C4-2B (cell line): Measurements from ENCODE around the gene CTNNA3.
A peak's percentile ranks its signal among the peaks of the same experiment; 100 is the strongest.

Experiments used
- H3K27ac ChIP-seq: fragments of 450-650 bp; 2 replicates; pipeline ENCODE4 v1.5.1; 2017
- ZFX ChIP-seq: fragments of 450-650 bp; IDR thresholded peaks from 2 replicates; pipeline ENCODE4 v1.6.1; 2017
- TF ChIP-seq, protein P1 (sequence below): fragments of 450-650 bp; conservative IDR thresholded peaks from 2 replicates; pipeline ENCODE4 v1.5.1; 2017; ENCODE audit warnings: mild to moderate bottlenecking

CTNNA3 gene

DNA sequence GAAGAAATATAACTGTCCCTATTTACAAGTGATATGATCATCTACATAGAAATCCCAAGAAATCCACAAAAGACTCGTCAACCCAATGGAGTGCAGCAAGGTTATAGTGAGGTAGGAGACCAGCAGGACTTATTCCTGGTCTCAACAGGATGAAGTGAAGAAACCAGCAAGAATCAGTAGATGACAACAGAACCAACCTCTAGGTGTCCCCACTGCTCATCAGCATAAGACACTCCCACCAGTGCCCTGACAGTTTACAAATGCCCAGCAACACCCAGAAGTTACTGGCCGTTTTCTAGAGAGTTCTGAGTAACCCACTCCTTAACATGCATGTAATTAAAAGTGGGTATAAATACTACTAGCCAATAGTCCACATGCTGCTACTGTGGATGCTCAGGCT lies 1240.7 kb downstream of the CTNNA3 start:
- no peak for TF ChIP-seq ZFX
- TF ChIP-seq, protein P1, sequence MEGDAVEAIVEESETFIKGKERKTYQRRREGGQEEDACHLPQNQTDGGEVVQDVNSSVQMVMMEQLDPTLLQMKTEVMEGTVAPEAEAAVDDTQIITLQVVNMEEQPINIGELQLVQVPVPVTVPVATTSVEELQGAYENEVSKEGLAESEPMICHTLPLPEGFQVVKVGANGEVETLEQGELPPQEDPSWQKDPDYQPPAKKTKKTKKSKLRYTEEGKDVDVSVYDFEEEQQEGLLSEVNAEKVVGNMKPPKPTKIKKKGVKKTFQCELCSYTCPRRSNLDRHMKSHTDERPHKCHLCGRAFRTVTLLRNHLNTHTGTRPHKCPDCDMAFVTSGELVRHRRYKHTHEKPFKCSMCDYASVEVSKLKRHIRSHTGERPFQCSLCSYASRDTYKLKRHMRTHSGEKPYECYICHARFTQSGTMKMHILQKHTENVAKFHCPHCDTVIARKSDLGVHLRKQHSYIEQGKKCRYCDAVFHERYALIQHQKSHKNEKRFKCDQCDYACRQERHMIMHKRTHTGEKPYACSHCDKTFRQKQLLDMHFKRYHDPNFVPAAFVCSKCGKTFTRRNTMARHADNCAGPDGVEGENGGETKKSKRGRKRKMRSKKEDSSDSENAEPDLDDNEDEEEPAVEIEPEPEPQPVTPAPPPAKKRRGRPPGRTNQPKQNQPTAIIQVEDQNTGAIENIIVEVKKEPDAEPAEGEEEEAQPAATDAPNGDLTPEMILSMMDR: peak; percentile 49

DNA sequence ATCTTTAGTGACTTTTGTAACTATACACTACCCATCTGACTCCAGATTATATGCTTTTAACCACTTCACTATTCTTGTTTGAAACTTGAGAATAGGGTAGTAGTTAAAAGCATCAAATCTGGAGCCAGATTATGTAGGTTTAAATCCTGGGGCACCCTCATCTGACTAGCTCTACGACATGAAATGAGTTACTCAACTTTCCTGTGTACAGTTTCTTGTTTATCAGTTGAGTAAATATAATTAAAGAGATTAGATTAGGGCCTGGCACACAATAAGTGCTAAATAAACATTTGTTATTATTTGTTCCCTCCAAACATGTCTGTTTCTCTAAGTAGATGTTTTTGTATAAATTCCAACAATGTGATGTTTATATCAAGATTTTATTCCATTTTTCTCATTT lies 1255.4 kb downstream of the CTNNA3 start:
- no peak overlapping the region for H3K27ac ChIP-seq
- no peak for TF ChIP-seq ZFX
- TF ChIP-seq, protein P1: no peak

More for the DNA sequence above, 1240.7 kb downstream of the CTNNA3 start:
- no peak overlapping the region for H3K27ac ChIP-seq

DNA sequence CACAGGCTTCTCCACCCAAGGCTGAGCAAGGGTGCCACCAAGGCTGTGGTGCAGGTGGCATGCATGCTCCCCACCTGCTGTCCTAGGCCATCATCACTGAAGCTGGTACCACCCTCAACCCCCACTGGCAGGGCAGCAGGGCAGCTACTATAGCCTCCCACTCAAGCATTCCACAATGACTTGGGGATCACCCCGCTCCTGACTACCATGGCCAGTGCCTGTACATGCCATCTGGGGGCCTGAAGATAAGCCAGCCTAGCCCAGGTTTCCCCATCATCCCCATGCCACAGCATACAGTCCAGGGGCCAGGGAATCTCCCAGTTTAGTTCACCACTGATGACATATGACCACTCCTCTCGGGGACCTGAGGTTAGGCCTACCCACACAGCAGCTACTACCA lies 1281.1 kb downstream of the CTNNA3 start:
- H3K27ac ChIP-seq: no peak overlapping the region
- TF ChIP-seq, protein P1: no peak
- no peak for TF ChIP-seq ZFX

DNA sequence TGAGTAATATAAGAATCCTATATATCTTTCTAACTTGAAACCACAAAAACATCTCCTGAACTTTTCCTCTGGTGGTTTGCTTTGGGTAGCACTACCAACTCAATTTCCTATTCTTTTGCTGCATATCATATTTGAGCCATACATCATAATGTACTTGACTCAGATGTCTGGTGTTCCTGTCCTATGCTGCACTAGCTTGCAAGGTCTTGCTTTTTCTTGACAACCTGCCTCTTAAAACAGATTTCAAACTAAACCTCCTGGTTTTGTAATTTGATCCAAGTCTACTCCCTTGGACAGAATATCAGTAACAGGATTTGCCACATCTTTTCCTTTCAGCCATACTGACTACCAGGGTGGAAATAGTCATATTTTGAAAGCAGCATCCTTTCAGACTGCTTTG lies 1290.4 kb downstream of the CTNNA3 start:
- H3K27ac ChIP-seq: no peak overlapping the region
- TF ChIP-seq ZFX: no peak
- TF ChIP-seq, protein P1: no peak

DNA sequence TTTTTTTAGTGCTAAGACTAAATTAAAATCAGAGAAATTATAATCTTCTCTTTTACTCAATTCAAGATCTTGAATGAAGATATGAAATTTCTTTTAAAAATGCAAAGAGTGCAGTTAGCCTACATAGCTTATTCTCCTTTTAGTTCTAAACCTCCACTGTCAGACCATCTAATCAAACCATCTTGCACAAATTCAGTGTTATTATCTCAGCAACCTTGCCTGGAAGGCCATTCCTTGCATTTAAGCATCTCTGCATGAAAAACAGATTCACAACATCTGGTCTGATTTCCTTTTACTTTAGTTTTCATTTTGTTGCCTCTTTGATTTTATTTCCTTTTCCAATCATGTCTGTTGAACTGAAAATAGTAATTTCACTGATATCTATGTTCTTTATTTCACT lies 1297.3 kb downstream of the CTNNA3 start:
- H3K27ac ChIP-seq: no peak overlapping the region
- TF ChIP-seq, protein P1: no peak
- TF ChIP-seq ZFX: no peak

DNA sequence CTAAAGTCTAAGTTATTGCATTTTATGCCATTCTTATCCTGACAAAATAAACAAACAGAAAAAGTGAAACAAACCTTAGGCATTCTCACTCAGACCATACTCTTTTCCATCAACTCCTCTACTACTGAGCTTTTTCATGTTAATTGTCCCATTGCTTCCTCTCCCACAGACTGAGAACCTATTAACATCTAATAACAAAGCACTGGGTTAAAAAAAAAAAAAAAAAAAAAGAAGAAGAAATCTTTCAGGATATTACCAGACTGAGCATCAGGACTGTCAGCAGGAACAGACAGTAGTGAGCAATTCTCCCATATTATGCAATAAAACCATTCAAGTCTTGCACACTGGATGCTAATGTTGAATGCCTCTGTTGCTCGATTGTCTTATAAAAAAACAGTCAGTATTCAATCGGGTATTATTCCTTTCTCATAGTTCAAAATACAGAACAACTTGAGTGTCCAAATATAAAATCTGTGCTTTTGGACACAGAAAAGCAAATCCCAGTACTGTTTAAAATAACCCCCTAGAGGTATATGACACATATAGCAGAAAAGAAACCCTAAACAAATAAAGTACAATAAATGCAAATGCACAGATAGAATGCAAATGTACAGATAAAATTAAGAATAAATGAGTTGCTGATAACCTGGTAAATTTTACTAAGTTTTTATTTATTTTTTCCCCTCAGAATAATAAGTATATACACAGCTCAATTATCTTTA lies 1301.5 kb downstream of the CTNNA3 start:
- no peak overlapping the region for H3K27ac ChIP-seq
- TF ChIP-seq ZFX: no peak
- TF ChIP-seq, protein P1: no peak; the same call in 1 of the 2 replicates

DNA sequence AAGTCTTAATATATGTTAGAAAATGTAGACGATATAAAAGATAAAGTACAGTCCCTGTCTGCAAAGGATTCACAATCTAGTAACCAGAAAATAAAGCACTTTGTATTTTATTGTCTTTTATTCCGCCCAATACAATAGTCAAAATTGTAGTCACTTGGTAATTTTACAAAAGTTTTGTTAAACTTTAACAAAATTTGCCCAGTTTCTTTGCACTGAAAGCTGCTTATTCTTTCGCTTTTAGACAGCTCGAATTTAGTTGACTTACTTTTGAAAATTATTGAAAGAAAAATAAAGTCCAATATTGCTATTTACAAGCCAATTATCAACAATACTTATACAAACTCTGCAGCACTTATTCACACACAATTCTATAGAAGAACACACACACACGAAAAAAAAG lies 1305.1 kb downstream of the CTNNA3 start:
- TF ChIP-seq ZFX: no peak
- TF ChIP-seq, protein P1: no peak
- H3K27ac ChIP-seq: no peak overlapping the region
